ENCODE measurements around the gene AKAP10. TPM values are rescaled to one million over a fixed set of nuclear protein-coding genes. Genes with fewer than 3 reads are reported as not detected.

Gene AKAP10
- total and polyA plus RNA-seq, 2 donors (not counting 1 experiment from before 2014, with no cell fraction given): 20.6 to 71.2 TPM

- no peaks in the 10 kb centered on the region for H3K4me1 Mint-ChIP-seq
- no peaks in the 10 kb centered on the region for H3K9me3 Mint-ChIP-seq (ENCODE audit: insufficient read depth)
- intact Hi-C loops (cut with micrococcal nuclease): no loop called here
- Histone ChIP-seq H4K20me1 (ENCODE audit: control insufficient read depth, insufficient read depth, low read length, poor library complexity, severe bottlenecking) (no peaks in the 10 kb centered on the region), H3K27ac (ENCODE audit: low read length in 2 of 2) (no peak overlapping the region), H3K9ac (ENCODE audit: low read length) (no peak overlapping the region), H3K9me3 (ENCODE audit: control extremely low read depth in 1 of 3, control insufficient read depth in 2 of 3, insufficient read depth in 1 of 3, low read length in 2 of 3) (no peaks in the 10 kb centered on the region), H3K4me3 (ENCODE audit: control extremely low read depth in 1 of 5, extremely low read depth in 1 of 5, insufficient read depth in 1 of 5, low read depth in 2 of 5, low read length in 4 of 5) (no peak overlapping the region), H3K36me3 (replicated peaks in 1 of 2; ENCODE audit: control extremely low read depth in 1 of 2, control insufficient read depth in 1 of 2, extremely low read depth in 1 of 2, insufficient read depth in 2 of 2, low read length in 1 of 2) (peaks cover 0 to 3% of the 10 kb centered on the region in 2 experiments), H2AFZ (ENCODE audit: insufficient read depth, low read depth, low read length, poor library complexity, severe bottlenecking) (no peak overlapping the region), H3K4me2 (replicated peaks; ENCODE audit: low read depth, low read length, poor library complexity, severe bottlenecking) (no peak overlapping the region), H3K27me3 (replicated peaks in 1 of 4; ENCODE audit: control extremely low read depth in 1 of 4, control insufficient read depth in 3 of 4, insufficient read depth in 4 of 4, low read length in 3 of 4) (no peaks in the 10 kb centered on the region), H3K4me1 (ENCODE audit: control insufficient read depth in 2 of 2, insufficient read depth in 2 of 2, low read length in 2 of 2) (no peaks in the 10 kb centered on the region), H3K79me2 (ENCODE audit: control insufficient read depth, insufficient read depth, low read length) (no peaks in the 10 kb centered on the region)
- 80% methylated on average over 1 of the region's 2 CpGs for WGBS (ENCODE audit: insufficient coverage)
- TF ChIP-seq EZH2 (IDR thresholded peaks at IDR 0.05; ENCODE audit: borderline replicate concordance, insufficient read depth, low read depth, low read length, poor library complexity, severe bottlenecking) (no peak), CTCF (IDR thresholded peaks at IDR 0.05) (no peak)
- no peak overlapping the region for H3K27ac Mint-ChIP-seq
- POLR2A ChIA-PET: no interaction called here
- CTCF ChIA-PET: no interaction called here
- ATAC-seq (ENCODE audit: low read depth) (no peak), DNase-seq (no peak)
- H3K4me3 Mint-ChIP-seq: no peak overlapping the region
- no peaks in the 10 kb centered on the region for H3K27me3 Mint-ChIP-seq
These were observed 79.7 kb downstream of the AKAP10 start for GRCh38 chr17:19897903-19898302.

- no peaks in the 10 kb centered on the region for H3K4me1 Mint-ChIP-seq
- Histone ChIP-seq H3K4me3 (ENCODE audit: control extremely low read depth in 1 of 5, extremely low read depth in 1 of 5, insufficient read depth in 1 of 5, low read depth in 2 of 5, low read length in 4 of 5) (no peak overlapping the region), H3K4me1 (ENCODE audit: control insufficient read depth in 2 of 2, insufficient read depth in 2 of 2, low read length in 2 of 2) (no peaks in the 10 kb centered on the region), H3K27me3 (replicated peaks in 1 of 4; ENCODE audit: control extremely low read depth in 1 of 4, control insufficient read depth in 3 of 4, insufficient read depth in 4 of 4, low read length in 3 of 4) (no peaks in the 10 kb centered on the region), H3K36me3 (replicated peaks in 1 of 2; ENCODE audit: control extremely low read depth in 1 of 2, control insufficient read depth in 1 of 2, extremely low read depth in 1 of 2, insufficient read depth in 2 of 2, low read length in 1 of 2) (peaks cover 0 to 3% of the 10 kb centered on the region in 2 experiments), H3K4me2 (replicated peaks; ENCODE audit: low read depth, low read length, poor library complexity, severe bottlenecking) (no peak overlapping the region), H3K9me3 (ENCODE audit: control extremely low read depth in 1 of 3, control insufficient read depth in 2 of 3, insufficient read depth in 1 of 3, low read length in 2 of 3) (no peaks in the 10 kb centered on the region), H2AFZ (ENCODE audit: insufficient read depth, low read depth, low read length, poor library complexity, severe bottlenecking) (no peak overlapping the region), H3K79me2 (ENCODE audit: control insufficient read depth, insufficient read depth, low read length) (no peaks in the 10 kb centered on the region), H3K9ac (ENCODE audit: low read length) (no peak overlapping the region), H4K20me1 (ENCODE audit: control insufficient read depth, insufficient read depth, low read length, poor library complexity, severe bottlenecking) (no peaks in the 10 kb centered on the region), H3K27ac (ENCODE audit: low read length in 2 of 2) (no peak overlapping the region)
- no peak overlapping the region for H3K27ac Mint-ChIP-seq
- DNase-seq (no peak), ATAC-seq (ENCODE audit: low read depth) (no peak)
- intact Hi-C loops (cut with micrococcal nuclease): no loop called here
- H3K9me3 Mint-ChIP-seq (ENCODE audit: insufficient read depth): no peaks in the 10 kb centered on the region
- no peak for TF ChIP-seq EZH2 (IDR thresholded peaks at IDR 0.05; ENCODE audit: borderline replicate concordance, insufficient read depth, low read depth, low read length, poor library complexity, severe bottlenecking)
- TF ChIP-seq CTCF (IDR thresholded peaks at IDR 0.05): no peak
- H3K27me3 Mint-ChIP-seq: no peaks in the 10 kb centered on the region
- CTCF ChIA-PET: no interaction called here
- no peak overlapping the region for H3K4me3 Mint-ChIP-seq
- POLR2A ChIA-PET: no interaction called here
- 98% methylated on average over 7 of the region's 8 CpGs for WGBS (ENCODE audit: insufficient coverage)
These were observed 80.4 kb downstream of the AKAP10 start for GRCh38 chr17:19897090-19897837.

Data from B cell (primary cell).